ENCODE data around the gene MICAL3.
"Not testable (repeated sequence)": the region's sequence is repeated elsewhere in the genome, so short reads cannot be mapped to it uniquely, and the experiment has no call there.

MICAL3 gene

DNA sequence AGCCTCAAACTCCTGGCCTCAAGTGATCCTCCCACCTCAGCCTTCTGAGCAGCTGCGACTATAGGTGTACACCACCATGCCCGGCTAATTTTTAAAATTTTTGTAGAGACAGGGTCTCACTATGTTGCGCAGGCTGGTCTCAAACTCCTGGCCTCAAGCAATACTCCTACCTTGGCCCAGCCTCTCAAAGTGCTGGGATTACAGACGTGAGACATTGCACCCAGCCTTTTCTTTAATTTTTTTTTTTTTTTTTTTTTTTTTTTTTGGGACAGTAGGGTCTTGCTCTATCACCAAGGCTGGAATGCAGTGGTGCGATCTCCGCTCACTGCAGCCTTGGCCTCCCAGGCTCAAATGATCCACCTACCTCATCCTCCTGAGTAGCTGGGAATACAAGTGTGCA lies 29.1 kb downstream of the MICAL3 start:
- not testable (repeated sequence) for DNase-seq

- DNase-seq, result no peak
Observed at GRCh38 chr22:17994424-17995108, 29.8 kb downstream of the MICAL3 start.

DNA sequence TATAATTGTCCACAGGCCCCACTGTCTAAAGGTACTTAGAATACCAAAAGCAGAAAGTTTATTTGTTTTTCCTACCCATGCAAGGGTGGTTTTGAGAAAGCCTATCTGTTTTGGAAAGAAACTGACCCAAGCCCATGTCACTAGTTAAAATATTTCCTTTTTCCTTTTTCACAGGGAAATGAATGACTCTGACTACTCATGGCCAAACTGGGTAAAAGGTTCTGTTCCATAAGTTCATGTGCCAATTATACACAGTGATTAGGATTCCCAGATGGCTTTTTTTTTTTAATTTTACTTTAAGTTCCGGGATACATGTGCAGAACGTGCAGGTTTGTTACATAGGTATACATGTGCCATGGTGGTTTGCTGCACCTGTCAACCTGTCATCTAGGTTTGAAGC lies 31.4 kb downstream of the MICAL3 start:
- not testable (repeated sequence) for DNase-seq

- not testable (repeated sequence) for DNase-seq
Observed at GRCh38 chr22:17991992-17992391, 32.4 kb downstream of the MICAL3 start.

DNA sequence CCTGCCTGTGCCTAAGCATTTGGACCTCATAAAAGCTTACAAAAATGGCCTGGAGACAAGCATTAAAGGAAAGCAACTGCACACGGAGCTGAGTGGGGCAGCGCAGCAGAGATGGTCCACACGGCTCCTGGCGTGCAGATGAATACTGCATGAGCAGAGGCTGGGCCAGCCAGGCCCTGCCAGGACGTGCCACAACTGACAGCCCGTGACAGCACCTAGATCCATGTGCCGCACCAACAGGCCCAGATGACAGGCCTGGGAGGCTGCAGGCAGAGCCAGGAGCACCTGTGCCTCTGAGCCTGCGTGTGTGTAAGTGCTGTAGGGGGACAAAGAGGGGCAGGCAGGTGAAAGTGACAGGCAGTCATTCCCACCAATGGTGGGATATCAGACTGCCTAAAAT lies 33.4 kb downstream of the MICAL3 start:
- no peak for DNase-seq

DNA sequence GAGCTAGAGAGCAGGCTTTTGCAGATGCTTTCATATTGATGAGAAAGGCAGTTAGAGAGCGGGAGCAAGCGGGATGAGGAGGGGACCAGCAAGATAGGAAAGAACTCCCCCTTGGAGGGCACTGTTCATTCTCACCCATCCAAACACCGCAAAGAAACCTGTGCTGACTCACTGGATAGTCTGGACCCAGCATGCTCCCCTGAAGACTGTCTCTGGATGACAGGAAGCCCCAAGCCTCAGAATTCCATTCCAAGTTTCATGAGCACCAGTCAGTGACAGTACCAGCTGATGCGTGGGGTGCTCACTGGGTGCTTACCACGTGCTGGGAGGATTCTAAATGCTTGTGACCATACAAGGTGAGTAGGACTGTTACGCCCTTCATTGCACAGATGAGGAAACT lies 34.2 kb downstream of the MICAL3 start:
- DNase-seq, result no peak

GRCh38 chr22:17988800-17989513 lies 35.4 kb downstream of the MICAL3 start:
- no peak for DNase-seq

DNA sequence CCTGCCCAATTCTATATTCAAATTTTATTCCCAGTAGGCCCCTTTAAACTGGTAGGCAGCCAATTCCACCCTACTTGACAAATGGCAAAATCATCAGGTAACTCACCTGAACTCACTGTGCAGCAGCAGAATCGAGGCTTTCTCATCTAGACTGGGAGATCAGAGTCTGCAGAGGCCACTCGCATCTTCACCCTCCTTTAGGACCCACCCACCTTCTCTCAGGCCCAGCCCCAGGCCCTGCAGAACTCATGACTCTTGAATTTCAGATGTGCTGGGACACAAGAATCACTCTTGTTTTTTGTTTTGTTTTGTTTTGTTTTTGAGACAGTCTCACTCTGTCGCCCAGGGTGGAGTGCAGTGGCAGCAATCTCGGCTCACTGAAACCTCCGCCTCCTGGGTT lies 38.8 kb downstream of the MICAL3 start:
- DNase-seq, result no peak

DNA sequence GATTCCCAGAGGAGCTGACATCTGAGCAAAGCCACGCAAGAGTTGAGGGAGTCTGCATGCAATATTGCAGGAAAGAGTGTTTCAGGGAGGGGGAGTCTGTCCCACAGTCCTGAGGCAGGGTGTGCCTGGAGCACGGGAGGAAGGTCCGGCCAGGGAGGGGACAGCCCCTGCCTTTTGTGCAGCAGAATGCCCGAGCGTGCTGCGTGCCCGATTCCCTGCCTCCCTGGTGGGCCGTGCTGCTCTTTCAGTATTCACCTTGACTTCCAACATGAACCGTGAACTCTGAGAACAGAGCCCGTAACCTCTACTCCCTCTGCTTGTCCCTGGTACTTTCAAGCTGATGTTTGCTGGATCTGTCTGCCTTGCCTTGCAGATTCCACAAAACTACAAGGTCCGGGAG lies 39.3 kb downstream of the MICAL3 start:
- DNase-seq, result not testable (repeated sequence)

DNA sequence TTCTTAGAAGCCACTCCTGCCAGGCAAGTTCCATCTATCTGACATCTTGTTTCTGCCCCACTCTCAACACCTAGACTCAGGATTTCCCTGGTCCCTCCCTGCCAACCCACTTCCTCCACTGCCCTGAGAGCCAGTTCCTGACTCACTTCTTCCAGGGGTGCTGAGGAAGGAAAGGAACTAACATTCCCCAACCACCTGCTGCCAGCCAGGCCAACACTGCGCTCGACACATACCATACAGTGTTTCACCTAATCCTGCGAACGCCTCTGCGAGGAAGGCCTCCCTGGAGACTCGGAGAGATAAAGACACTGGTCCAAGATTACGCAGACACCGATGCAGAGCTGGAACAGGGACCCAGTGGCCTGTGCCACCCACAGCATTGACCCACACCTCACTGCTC lies 40.2 kb downstream of the MICAL3 start:
- DNase-seq, result no peak

DNA sequence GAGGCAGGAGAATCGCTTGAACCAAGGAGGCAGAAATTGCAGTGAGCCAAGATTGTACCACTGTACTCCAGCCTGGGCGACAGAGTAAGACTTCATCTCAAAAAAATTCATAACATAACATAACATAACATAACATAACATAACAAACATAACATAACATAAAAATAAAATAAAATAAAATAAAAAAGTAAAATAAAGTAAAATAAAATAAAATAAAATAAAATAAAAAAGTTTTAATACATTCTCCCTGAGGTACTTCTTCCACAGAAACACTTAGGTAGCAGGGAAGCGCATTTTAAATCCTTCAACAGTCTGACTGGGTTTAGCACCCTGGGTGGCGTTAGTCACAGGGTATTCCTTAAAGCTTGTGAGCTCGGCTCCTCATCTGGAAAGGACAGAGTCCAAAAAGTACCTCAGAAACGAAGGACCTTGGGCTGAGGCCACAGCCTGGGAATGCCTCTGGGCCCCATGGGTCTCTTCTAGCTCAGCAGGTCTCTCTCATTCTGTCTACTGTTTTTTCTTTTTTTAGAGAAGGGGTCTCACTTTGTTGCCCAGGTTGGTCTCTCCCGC lies 41.7 kb downstream of the MICAL3 start:
- DNase-seq, result no peak

- no peak for DNase-seq
Observed at GRCh38 chr22:17981497-17981896, 42.9 kb downstream of the MICAL3 start.

DNA sequence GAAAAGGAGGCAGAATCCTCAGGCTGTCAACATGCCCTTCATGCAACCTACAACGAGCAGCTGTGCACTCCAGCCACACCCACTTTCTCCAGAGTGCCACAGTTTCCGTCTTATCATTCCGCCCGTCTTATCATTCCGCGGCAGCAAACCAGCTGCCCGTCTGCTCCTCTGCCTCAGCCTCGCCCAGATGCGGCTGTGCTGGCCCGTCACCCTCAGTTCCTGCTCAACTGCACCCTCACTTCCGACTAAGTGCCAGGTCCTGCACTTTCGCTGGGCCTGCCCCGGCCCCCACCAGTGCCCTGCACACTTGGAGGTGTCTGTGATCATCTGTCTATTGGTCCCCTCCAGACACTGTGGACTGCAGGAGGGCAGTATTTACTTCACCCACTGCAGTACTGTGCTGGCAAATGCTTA lies 43.7 kb downstream of the MICAL3 start:
- peak; percentile 7 to 85 for DNase-seq

GRCh38 chr22:17980015-17980590 lies 44.3 kb downstream of the MICAL3 start:
- no peak for DNase-seq

- no peak for DNase-seq
Observed at GRCh38 chr22:17978027-17978426, 46.3 kb downstream of the MICAL3 start.

DNA sequence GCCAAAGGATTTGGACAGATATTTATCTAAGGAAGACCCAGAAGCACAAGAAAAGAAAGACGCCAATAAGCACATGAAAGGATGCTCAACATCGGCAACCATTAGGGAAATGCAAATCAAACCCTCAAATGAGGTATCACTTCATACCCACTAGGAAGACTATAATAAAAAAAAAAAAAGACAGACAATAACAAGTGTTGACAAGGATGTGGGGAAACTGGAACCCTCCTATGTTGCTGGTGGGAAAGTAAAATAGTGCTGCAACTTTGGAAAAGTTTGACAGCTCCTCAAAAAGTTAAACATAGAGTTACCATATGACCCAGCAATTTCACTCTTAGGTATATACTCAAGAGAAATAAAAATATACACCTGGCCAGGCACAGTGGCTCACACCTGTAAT lies 47.0 kb downstream of the MICAL3 start:
- no peak for DNase-seq

DNA sequence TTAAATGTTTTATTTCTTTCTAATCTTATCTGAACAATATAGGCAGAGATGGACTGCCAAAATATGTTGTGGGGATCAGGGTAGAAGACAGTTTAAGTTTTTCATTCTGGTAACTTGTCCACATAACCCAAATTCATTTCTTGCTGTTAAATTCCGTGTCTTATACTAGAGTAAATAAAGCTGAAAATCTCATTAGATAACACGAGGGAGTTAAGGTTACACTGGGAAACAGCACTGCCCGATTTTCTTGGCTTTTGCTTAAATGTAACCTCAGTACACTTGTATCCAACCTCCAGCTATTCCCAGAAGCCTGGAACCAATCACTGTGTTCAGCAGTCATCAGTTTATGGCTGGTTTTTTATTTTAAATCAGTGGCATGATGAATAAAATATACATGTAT lies 48.2 kb downstream of the MICAL3 start:
- DNase-seq, result no peak

- no peak for DNase-seq
Observed at GRCh38 chr22:17974703-17975372, 49.5 kb downstream of the MICAL3 start.

DNA sequence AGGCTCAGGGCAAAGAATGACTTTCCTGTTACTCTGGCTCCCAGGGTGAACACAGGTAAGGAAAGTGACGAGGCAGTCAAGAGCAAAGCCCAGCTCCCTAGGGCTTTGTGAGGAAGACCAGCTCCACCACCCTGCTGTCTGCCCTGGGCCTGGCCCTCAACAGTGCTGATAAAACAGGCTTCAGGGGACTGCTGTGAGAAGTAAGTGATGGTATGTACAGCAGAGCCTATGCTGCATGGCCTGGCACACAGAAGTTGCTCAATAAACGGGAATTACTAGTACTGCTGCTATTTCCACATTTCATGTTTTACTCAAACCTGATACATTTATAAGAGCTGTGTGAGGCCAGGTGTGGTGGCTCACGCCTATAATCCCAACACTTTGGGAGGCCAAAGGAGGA lies 50.3 kb downstream of the MICAL3 start:
- no peak for DNase-seq

DNA sequence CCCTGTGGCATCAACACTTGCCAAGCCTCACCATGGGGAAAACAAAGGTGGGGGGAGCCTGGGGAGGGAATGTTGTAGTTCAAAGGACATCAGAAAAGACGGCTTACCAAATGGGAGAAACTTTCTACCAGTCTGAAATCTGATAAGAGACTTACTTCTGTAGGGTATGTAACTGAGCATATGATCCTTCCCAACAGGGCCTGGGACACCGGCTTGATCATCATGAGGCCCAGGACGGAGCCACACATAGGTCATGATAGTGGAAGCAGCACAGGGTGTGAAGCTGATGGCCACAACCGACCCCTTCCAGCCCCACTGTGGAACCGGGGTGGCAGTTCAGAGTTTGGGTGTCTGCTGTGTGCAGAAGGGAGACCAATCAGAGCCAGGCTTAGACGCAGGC lies 51.1 kb downstream of the MICAL3 start:
- DNase-seq, result no peak

- DNase-seq, result no peak
Observed at GRCh38 chr22:17972385-17973191, 51.8 kb downstream of the MICAL3 start.

DNA sequence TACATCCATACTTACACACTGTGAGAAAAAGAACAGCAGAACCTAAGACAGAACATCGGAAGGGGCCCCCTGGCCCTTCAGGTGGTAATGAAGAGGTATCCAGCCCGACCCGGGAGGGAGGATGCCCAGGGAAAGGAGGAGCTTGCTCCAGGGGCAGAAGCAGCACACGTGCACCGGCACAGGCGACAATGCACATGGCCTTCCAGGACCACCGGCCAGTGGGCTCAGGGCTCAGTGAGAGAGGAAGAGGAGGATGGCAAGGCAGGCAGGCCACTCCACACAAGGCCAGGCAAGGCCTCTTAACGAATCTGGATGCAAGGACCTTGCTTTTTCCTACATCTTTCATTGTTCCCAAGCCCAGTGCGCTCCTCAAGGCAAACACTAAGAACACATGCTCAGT lies 52.6 kb downstream of the MICAL3 start:
- no peak for DNase-seq
